Muscle of arm (tissue), 12 donors: ENCODE data around the gene DCP2. TPM values are rescaled to one million over a fixed set of nuclear protein-coding genes. Genes with fewer than 3 reads are reported as not detected.
"Not testable (repeated sequence)": the region's sequence is repeated elsewhere in the genome, so short reads cannot be mapped to it uniquely, and the experiment has no call there.

Source experiments
- DNase-seq: peaks from one replicate; pipeline ENCODE4 v3.0.0-alpha.2; 2013
- polyA plus RNA-seq, 12 donors: library from polyadenylated mRNA; unstranded; fragments of 120-200 nt; gene quantifications; one replicate each; pipeline ENCODE4 v1.2.1, GENCODE V29; 2013; ENCODE audit not compliant: insufficient read length in 12 of 12

DCP2 gene
- polyA plus RNA-seq, 12 donors, result 19.6 to 67.9 (median 27.1) TPM

DNA sequence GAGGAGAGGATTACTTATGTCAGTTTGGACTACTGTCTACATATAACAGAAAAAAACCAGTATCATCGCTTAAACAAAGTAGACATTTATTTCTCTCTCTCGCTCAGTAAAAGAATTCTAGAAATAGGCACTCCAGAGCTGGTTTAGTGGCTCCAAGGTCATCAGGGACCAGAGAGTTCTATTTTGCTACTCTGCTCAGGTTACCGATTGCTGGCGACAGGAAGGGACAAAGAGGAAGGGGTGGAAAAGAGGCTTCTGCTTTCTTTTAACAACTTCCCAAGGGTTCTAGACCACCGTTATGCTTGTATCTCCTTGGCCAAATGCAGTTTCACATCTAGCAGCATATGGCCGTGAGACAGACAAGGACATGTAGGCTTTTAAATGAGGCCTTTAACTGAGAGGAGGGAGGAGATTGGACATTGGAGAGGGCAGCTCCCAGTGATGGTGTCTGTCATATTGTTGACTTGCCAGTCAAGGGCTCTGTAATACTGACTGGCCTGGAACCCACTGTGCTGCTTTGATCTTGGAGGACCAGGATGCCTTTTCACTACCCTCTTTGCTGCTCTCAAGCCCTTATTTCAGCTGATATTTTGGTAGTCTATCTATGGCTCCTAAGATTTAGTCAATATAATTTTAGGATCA lies 15.6 kb upstream of the DCP2 start:
- no peak for DNase-seq

GRCh38 chr5:112963374-112963733 lies 13.2 kb upstream of the DCP2 start:
- DNase-seq, result not testable (repeated sequence)

- DNase-seq, result no peak
These were observed 10.8 kb upstream of the DCP2 start for GRCh38 chr5:112965733-112966306.

DNA sequence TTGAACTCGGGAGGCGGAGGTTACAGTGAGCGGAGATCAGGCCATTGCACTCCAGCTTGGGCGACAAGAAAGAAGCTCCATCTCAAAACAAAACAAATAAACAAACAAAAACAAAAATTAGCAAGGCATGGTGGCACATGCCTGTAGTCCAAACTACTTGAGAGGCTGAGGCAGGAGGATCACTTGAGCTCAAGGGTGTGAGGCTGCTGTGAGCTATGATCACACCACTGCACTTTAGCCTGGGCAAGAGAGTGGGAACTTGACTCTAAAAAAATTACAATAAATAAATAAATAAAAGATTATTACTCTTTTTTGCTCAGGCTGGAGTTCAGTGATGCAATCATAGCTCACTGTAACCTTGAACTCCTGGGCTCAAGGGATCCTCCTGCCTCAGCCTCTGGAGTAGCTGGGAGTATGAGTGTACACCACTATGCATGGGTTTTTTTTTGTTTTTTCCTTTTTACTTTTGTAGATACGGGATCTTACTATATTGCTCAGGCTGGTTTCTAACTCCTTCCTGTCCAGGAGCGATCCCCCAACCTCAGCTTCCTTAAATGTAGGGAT lies 9.0 kb upstream of the DCP2 start:
- DNase-seq, result no peak

DNA sequence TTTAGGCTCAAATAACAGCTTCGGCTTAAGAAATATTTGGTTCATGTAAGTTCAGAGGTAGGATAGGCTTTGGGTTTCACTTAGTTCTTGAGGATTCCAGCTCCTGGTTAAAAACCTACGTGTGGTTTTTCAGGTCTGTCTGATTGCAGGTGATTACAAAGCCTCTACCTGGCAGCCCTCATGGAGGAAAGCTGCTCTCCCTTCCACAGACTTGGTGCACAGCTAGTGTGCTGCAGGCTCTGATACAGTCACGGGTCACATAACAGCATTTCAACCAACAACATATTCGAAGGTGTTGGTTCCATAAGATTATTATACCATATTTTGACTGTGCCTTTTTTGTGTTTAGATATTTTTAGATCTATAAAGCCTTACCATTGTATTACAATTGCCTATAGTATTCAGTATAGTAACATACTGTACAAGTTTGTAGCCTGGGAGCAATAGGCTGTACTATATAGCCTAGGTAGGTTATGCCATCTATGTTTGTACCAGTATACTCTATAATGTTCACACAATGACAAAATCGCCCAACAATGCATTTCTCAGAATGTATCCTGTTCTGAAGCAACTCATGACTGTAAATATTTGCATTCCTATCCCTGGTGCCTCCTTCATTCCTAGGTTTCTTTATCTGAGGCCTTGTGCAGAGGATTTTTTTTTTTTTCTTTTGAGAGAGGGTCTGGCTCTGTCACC lies 8.0 kb upstream of the DCP2 start:
- no peak for DNase-seq

DNA sequence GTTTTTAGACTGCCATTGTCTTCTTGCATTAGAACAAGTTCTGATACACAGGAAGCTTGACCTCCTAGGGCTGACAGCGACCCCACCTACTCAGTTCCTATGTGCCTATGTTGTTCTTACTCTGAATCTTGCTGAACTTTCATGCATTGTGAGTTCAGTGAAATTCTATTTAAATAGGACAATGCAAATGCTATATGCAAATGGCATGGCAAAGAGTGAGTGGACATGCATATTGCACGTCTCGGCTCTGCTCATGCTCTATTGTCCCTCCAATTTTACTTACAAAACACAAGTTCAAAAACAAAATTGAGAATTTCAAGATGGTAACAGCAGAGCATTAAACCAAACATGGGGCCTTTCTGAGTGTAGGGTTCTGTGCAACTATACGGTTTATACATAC lies 5.3 kb upstream of the DCP2 start:
- no peak for DNase-seq

GRCh38 chr5:112973036-112973435 lies 3.6 kb upstream of the DCP2 start:
- DNase-seq, result no peak

GRCh38 chr5:112973904-112974303 lies 2.7 kb upstream of the DCP2 start:
- no peak for DNase-seq

- DNase-seq, result no peak
These were observed 1.7 kb upstream of the DCP2 start for GRCh38 chr5:112974901-112975300.

GRCh38 chr5:112975721-112976431 lies 722 bp upstream of the DCP2 start:
- DNase-seq, result no peak

DNA sequence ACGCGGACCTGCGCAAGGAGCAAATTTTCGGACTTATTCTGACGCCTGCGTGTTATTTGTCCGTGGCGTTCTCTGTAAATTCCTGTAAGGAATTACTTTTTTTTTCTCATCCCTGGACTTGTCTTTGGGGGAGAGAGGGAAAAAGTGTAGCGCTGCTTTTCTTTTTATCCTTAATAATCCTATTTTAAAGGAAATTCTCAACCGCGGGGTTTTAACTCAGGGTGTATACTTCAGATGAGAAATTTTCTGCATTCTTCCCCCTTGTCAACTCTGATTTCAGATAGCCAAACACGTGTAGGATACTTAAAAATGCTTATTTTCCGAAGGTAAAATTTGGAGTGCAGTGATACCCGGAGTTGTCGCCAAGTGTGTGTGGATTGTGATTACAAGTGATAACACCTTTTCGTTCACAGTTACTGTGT lies 853 bp downstream of the DCP2 start:
- DNase-seq, result no peak

GRCh38 chr5:112978836-112979235 lies 2.2 kb downstream of the DCP2 start:
- no peak for DNase-seq

DNA sequence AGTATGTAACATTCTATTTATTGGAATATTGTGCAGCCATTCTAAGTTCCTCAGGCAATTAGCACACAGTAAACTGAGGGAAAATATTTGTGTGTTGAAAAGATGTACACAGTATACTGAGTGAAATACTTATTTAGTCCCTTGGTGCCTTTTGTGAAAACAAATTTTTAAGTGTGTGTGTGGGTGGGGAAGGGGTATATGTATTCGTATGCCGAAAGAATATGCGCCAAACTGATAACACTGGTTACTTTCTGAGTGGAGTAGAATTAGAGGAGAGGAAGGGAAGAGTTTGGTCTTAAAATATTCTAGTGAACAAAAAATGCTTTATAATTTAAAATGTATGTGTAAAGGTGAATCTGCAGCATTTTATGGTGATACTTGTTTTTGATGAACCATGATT lies 3.1 kb downstream of the DCP2 start:
- DNase-seq, result no peak

DNA sequence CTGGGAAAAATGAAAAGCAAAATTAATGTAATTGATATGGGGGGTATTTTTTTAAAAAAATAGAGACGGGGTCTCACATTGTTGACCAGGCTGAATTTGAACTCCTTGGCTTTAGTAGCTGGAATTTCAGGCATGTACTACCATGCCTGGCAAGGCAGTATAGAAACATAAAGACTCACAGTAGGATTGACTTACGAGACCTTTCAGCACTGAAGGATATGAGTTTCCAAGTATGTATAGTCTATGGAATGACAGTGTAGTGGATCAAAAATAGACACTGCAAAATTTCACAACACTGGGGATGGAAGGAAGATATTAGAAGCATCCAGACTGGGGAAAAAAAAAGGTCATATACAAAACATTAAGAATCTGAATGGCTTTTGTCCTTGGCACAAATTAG lies 6.8 kb downstream of the DCP2 start:
- no peak for DNase-seq

DNA sequence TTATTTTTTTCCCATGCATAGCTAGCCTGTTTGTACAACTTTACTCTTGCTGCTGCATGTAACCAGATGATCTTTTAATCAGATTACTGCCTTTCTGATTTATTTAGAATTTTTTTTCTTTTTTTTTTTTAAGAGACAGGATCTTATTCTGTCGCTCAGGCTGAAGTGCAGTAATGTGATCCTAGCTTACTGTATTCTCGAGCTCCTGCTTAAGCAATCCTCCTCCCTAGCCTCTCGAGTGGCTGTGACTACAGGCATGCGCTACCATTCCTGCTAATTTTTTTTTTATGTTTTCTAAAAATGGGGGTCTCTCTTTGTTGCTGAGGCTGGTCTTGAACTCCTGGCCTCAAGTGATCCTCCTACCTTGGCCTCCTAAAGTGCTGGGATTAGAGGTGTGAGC lies 9.6 kb downstream of the DCP2 start:
- no peak for DNase-seq

DNA sequence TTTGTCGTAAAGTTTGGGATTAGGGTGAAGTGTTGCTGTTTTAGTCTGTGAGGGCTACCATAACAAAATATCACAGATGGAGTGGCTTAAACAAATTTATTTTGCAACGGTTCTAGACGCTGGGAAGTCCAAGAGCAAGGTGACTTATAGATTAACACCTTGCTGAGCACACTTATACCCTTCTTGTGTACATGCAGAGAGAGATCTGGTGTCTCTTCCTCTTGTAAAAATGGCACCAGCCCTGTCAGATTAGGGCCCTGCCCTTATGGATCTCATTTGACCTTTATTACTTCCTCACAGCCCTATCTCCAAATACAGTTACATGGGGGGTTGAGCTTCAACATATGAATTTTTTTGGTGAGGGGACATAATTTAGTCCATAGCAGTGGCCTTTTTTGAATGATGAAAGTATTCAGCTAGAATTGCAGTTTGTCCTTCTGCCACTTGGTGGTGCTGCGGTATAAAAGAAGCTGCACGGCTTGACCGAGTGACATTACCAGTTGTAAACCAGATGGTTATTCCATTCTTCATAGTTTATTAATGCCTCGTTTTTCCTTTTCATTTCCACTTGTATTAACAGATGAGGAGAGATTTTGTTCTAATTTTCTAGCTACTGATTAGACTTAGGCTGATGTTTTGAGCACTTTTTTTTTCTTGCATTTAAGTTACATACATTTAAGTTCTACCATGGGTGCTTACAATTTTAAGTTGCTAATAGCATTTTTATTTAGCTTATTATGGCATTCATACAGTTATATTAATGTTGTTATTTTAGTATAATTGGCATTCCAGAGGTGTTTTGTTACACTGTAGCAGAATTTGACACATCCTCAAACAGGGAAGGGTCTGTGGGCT lies 19.4 kb downstream of the DCP2 start:
- peak; percentile 81 for DNase-seq

- DNase-seq, result no peak
These were observed 20.3 kb downstream of the DCP2 start for GRCh38 chr5:112996830-112997374.

DNA sequence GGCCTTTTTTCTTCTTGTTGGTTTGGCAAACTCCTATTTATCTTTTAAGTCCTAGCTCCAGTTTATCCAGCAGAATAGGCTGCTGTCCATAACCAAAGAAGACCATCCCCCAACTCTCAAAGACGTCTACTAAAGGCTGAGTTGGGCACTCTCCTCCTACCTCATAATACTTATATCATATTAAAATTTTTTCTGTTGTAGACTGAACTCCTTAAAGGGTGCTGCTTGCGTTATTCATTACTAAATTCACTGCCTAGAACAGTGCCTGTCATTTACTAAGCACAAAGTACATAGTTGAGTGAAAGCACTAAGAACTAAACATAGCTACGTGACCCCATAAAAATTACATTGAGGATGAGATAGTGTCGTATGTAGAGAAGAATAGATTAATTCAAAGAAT lies 21.7 kb downstream of the DCP2 start:
- no peak for DNase-seq

- DNase-seq, result no peak
These were observed 23.9 kb downstream of the DCP2 start for GRCh38 chr5:113000466-113000865.

DNA sequence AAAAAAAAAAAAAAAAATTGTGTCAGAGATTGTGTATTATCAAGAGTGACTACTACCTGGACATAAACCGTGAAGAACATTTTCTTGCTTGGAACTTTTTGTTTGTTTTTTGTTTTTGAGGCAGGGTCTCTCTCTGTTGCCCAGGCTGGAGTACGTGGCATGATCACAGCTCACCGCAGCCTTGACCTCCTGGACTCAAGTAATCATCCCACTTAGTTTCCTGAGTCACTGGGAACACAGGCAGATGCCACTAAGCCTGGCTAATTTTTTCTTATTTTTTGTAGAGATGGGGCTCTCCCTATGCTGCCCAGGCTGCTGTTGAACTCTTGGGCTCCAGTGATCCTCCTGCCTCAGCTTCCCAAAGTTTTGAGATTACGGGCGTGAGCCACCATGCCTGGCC lies 25.8 kb downstream of the DCP2 start:
- no peak for DNase-seq

DNA sequence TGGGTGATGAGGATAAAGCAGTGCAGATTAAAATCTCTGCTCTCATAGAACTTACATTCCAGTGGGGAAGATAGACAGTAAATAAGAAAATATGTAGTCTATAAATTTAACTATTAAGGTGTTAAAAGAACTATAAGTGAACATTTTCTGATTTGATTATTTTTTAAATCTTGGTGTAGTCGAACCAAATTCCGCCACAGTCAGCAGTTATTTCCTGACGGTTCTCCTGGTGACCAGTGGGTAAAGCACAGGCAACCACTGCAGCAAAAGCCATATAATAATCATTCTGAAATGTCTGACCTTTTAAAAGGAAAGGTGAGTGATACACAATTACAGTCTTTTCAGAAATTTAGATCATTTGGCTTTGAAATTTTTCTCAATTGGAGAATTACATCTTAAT lies 27.2 kb downstream of the DCP2 start:
- no peak for DNase-seq
